ENCODE data around the gene ZNF695.

DNA sequence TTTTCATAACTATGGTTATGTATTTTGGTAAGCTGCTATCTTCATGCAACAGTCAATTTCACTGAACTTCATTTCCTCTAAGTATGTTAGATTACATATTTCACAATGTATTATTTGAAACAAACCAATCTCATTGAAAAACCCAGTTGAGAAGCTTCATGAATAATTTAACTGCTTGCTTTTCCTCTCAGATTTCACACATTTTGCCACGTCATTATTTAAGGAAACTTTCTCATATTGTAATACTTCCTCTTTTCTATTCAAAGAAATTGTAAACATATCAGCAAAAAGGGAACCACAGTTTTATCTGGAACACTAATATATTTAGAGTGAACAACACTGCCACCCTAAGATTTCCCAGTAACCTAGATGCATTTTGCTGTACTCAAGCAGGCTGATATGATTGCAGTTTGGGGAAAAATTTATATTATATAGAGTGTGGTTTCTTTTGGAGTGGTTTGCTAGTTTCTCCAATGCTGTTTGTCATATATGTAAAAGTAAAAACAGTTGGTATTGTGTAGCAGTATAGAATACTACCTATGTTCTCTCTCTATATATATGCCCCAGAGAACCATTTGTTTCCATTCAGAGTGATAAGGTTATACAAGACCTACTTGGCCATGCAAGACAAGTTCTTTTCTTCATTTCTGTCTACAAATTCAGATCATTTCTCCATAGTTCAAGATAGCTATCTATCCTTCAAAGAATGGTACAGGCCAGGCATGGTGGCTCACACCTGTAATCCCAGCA lies 47.7 kb downstream of the ZNF695 start:
- TF ChIP-seq, protein P1, sequence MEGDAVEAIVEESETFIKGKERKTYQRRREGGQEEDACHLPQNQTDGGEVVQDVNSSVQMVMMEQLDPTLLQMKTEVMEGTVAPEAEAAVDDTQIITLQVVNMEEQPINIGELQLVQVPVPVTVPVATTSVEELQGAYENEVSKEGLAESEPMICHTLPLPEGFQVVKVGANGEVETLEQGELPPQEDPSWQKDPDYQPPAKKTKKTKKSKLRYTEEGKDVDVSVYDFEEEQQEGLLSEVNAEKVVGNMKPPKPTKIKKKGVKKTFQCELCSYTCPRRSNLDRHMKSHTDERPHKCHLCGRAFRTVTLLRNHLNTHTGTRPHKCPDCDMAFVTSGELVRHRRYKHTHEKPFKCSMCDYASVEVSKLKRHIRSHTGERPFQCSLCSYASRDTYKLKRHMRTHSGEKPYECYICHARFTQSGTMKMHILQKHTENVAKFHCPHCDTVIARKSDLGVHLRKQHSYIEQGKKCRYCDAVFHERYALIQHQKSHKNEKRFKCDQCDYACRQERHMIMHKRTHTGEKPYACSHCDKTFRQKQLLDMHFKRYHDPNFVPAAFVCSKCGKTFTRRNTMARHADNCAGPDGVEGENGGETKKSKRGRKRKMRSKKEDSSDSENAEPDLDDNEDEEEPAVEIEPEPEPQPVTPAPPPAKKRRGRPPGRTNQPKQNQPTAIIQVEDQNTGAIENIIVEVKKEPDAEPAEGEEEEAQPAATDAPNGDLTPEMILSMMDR (IDR thresholded peaks at IDR 0.05): no peak
- TF ChIP-seq POLR2A (IDR thresholded peaks at IDR 0.05): no peak
